Neural cell (in vitro differentiated cells): ENCODE measurements around the gene ILF3.

ENCODE experiments used
- CTCF ChIP-seq: fragments of 450-650 bp; IDR thresholded peaks from 2 replicates; pipeline ENCODE4 v1.5.1; 2014; ENCODE audit warnings: antibody characterized with exemption, mild to moderate bottlenecking, moderate library complexity; ENCODE audit not compliant: poor library complexity, severe bottlenecking
- POLR2AphosphoS5 ChIP-seq: IDR thresholded peaks from 2 replicates; pipeline ENCODE4 v1.6.1; 2012
- RAD21 ChIP-seq: fragments of 450-650 bp; conservative IDR thresholded peaks from 2 replicates; pipeline ENCODE4 v1.6.1; 2014; ENCODE audit warnings: antibody characterized with exemption, mild to moderate bottlenecking, moderate library complexity

- TF ChIP-seq POLR2AphosphoS5 (no peak), RAD21 (no peak), CTCF (no peak)
These were observed 33.6 kb downstream of the ILF3 start for GRCh38 chr19:10687518-10688288.
